Measurements from ENCODE around the gene LRPAP1.

- TF ChIP-seq CTCF (conservative IDR thresholded peaks at IDR 0.05; ENCODE audit: low read depth, low read length) (no peak), EZH2 (IDR thresholded peaks at IDR 0.05; ENCODE audit: borderline replicate concordance, low read depth, low read length, poor library complexity, severe bottlenecking) (no peak)
These were observed 9.6 kb downstream of the LRPAP1 start for GRCh38 chr4:3522651-3523050.
